GM21423 (cell line): ENCODE data around the gene DCTN4.
"Not testable (repeated sequence)": the region's sequence is repeated elsewhere in the genome, so short reads cannot be mapped to it uniquely, and the experiment has no call there.

Source experiments
- ATAC-seq: cut with Tn5 transposase; IDR thresholded peaks from one replicate; pipeline ENCODE4 v1.9.1; 2021; ENCODE audit warnings: mild to moderate bottlenecking, moderate library complexity; ENCODE audit not compliant: unreplicated experiment

Gene DCTN4

DNA sequence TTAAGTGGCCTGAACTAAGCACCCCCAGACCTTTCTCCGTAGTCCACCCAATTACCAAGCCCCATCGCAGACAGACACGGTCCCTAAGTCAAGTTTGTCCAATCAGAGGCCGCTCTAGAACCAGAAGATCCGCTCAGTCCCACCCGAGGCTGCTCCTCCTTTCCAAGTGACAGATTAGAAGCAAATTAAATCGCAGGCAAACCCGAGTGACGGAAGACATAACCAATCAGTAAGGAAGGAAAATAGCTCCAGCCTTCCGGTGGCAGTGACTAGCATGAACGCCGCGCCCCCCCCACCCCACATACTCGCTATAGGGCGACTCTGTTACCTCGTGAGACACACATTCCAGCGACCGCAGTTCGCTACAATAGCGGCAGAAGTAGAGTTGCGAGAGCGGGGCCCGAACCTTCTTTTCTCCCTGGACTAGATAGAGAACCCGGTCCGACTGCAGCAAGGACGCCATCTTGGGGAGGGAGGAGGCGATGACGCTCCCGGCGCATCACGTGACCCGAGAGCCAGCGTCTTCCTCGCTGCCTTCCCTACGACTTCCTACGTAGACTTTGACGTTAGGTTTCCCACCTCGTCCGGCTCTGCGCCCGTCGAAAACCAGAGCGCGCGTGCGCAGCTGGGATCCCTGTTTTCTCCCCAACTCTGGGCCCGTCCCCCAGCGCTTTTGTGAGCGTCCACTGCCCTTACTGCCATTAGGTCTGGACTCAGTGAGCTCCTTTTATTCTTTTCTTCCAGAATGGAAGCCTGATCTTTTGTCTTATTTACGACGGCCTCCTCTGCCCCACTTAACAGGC, at the start of gene DCTN4:
DCTN4 (minus strand) TSS at position 487 of the 803 bp plus-strand sequence; CDS start at position 463, 24 bp downstream.
- peak; percentile 95 for ATAC-seq

DNA sequence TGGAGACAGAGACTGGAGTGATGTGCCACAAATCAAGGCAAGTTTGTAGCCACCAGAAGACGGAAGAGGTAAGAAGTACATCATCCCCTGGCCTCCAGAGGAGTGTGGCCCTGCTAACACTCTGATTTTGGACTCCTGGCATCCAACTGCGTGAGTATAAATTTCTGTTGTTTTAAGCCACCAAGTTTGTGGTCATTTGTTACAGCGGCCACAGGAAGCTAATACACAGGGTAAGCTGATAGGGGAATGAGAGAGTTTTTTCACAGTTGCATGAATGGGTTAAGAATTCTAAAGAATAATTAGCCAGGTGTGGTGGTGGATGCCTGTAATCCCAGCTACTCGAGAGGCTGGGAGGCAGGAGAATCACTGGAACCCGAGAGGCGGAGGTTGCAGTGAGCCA, 45.6 kb upstream of the DCTN4 start:
- no peak for ATAC-seq

DNA sequence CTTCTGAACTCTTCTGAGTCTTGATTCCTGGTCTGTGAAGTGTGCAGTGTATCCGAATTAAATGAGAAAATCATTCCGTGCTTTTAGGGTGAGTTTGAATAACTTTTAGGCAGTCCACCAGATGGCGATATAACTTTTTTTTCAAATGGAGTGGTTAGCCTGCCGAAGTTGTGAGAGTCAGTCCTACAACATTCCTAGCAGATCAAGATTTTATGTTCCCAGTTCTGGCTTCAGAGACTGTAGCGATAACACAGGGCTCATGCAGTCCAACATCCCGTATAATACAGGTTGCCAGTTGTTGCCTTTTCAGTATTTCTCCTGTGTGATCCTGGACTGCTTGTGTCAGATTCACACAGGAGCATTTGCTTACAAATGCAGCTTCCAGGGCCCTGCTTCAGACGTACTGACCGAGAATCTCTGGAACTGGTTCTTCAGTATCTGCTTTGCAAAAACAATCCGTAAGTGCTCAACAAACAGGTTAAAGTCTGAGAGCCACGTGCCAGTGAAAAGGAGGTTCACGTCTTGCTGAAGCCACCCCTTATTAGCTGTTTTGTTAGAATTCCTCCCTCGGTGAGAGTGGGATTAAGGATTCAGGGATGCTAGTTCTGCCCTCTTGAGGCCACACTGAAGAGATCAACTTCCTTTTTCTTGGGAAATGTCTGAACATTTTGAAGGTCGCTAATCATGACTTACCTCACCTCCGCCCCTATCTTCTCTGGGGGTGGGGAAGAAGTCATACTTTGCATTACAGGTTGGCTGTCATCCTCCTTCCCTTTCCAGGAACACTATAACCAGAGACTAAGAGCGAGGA, 42.5 kb upstream of the DCTN4 start:
- no peak for ATAC-seq

DNA sequence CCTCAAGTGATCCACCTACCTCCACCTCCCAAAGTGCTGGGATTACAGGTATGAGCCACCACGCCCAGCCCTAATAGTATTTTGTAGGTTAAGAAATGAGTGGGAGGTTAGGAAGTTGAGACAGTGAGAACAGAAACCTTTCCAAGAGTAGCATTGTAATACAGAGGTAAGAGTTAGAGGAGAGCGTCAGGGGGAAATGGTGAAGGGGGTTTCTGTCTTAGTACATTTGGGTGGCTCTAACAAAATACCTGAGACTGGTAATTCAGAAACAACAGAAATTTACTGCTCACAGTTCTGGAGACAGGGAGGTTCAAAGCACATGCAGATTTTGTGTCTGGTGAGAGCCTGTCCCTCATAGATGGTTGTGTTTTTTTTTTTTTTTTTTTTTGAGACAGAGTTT, 38.6 kb upstream of the DCTN4 start:
- no peak for ATAC-seq

DNA sequence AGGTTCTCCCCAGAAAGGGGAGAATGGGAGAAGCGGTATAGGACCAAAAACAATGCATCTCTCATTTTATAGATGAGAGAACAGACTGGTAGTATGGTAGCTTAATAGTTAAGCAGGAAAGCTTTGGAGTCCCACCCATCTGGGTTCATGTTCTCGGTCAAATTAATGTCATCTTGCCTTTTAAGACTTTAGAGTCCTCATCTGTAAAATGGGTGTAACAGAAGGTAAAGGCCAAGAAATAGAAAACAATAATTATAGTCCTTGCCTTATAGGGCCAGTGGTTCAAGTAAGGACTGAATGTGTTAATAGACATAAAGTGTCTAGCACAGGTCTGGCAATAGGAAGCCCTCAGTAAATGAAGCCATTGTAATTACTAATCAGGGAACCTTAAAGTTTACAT, 36.1 kb upstream of the DCTN4 start:
- no peak for ATAC-seq

DNA sequence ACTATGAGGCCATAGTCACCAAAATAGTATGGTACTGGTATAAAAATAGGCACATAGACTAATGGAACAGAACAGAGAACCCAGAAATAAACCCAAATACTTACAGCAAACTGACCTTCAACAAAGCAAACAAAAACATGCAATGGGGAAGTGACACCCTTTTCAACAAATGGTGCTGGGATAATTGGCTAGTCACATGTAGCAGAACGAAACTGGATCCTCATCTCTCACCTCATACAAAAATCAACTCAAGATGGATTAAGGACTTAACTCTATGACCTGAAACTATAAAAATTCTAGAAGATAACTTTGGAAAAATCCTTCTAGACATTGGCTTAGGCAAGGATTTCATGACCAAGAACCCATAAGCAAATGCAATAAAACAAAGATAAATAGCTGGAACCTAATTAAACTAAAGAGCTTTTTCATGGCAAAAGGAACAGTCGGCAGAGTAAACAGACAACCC, 34.6 kb upstream of the DCTN4 start:
- not testable (repeated sequence) for ATAC-seq

DNA sequence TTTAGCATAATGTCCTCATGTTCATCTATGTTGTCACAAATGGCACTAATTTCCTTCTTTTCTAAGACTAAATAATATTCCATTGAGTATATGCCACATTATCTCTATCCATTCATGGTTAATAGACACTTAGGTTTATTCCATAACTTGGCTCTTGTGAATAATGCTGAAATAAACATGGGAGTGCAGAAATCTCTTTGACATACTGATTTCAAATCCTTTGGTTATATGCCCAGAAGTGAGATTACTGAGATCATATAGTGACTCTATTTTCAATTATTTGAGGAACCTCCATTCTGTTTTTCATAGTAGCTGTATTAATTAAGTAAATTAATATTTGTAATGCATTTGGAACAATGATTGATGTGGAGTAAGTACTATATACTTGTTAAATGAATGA, 32.7 kb upstream of the DCTN4 start:
- ATAC-seq = no peak

DNA sequence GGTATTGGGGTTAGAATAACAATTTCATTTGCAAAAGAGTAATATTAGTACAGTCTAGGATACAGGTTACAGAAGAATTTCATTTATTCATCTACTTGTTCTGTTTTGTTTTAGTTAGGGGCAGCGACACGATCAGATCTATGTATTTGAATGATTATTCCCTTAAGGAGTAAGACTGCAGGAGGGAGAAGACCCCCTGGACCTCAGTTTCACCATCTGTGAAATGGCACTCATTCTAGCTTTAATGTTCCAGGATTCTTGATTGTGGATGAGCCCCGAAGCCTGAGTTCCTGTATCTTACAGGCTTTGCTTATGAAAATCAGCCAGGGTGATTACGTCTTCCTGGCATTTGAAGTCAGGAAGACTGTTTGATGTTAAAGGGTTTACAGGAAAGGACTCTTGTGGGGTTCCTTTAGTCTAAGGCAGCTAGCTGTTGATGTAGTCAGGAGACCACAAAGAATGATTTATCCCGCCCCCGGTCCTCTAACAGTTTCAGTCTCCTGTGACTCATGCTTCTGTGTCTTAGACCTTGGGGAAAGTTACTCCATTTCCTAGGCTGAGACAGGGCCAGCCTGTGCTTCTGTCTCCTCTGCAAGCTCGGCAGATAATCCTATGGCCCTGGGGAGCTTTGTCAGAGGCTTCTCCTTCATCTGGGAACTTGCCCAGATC, 31.3 kb upstream of the DCTN4 start:
- ATAC-seq = peak; percentile 96

DNA sequence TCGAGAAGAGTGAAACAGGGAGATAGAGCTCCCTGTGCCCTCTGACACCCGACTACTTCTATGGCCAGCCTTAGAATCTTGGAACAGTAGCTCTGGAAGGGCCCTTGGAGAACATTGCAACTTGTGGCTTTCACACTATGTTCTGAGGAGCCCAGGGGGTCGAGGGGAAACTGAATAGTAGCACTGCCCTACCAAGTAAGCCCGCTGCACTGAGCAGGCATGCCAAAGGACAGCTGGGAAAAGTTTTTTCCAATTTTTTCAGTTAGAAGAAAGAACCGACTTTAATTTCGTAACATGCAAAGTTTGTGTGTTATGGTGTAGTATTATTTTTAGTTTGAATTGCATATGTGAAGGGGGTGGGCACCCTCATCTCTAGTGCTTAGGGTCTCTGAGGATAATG, 30.6 kb upstream of the DCTN4 start:
- no peak for ATAC-seq

DNA sequence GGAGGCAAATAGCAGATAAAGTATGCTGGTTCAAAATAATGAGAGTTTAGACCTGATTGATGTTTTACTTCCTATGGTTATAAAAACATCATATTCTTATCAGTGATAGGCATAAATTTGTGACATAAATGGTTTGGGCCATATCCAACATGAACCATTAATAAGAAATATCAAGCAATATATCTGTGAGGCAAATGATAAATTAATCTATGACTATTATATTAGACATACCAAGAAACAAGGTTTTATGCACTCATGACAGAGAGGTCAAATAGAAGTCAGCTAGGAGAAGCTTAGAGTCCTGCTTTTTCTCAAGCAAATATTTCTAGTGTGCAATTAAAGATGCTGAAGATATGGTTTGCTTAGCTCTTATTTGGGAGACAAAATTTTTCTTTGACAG, 30.2 kb upstream of the DCTN4 start:
- no peak for ATAC-seq

DNA sequence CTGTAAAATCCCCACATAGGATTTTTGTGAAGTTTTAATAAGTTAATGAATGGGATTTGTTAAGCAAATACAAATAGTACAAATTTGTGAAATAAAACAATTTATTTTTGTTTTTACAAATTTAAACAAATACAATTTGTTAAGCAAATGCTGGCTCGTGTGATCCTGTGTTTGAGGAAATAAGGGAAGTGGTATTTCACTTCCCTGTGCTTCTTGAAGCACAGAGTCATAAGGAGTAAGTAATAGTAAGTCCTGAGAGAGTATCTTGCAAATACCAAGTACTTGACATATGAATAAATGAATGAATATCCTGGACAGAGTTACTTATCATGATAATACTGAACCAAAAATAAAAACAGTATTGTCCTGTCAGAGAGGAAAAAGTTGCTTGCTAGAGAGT, 28.8 kb upstream of the DCTN4 start:
- ATAC-seq = no peak

DNA sequence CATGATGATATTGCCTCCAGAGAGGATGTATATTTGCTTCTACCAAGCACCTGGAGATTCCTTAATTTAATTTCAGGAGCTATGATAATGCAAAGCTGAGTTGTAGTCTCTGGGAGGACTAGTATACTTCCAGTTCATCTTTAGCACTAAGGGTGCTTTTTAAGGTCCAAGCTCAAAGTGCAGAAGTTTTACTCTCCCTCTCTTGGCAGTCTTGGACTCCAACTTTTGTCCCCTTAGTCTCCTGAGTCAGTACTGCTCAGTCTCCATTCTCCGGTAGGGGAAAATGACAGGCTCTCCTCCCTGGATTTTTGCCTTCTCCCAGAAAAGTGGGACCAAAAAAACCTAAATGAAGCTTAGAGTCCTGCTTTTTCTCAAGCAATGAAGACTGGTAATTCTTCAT, 28.1 kb upstream of the DCTN4 start:
- no peak for ATAC-seq

DNA sequence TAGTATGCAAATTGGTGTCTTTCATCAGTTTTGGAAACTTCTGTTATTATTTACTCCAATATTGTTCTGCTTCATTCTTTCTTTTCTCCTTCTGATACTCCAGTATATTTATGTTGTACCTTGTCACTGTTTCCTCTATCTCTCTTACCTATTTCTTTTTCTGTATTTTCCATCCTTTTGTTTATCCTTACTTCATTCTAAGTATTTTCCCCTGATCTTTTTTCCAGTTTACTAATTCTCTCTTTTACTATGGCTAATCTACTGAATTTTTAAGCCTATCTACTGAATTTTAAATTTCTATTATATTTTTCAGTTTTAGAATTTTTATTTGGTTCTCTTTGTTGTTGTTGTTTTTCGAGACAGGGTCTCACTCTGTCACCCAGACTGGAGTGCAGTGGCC, 27.1 kb upstream of the DCTN4 start:
- no peak for ATAC-seq

DNA sequence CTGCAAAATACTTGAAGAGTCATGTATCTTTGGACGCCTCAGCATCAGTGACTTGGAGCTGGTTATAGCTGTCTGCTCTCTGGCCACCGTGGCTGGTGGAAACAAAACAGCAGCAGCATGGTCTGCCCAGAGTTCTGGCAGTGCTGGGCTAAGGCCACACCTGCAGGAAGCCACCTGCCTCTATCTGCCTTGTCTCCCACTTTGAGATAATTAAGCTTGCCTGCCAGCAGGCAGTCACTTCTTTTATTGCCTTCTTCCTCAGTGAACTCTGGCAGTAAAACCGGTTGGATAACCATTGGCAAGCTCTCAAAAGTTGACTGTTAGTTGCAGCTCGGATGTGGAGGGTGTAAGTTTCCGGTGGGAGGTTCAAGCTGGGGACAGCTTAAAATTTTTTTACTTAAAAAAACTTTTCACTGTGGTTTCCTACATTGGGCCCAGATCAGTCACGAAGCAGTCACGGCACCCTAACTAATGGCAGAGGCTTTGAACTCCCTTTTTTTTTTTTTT, 24.7 kb upstream of the DCTN4 start:
- peak; percentile 47 for ATAC-seq

DNA sequence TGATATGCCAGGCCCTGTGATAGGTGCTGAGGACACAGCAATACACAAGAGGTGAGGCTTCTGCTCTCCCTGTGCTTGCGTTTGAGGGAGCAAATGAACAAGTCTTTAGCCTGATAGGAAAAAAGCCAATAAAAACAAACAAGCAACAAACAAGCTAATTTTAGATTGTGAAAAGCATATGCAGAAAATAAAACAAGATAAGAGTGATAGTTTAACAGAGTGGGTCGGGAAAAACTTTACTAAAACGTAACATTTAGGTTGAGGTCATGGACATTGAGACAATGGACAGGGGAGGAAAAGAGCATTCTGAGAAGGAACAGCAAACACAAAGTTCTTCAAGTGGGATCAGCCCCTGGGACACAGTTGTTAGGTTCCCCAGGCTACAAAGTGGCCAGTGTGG, 24.0 kb upstream of the DCTN4 start:
- no peak for ATAC-seq

DNA sequence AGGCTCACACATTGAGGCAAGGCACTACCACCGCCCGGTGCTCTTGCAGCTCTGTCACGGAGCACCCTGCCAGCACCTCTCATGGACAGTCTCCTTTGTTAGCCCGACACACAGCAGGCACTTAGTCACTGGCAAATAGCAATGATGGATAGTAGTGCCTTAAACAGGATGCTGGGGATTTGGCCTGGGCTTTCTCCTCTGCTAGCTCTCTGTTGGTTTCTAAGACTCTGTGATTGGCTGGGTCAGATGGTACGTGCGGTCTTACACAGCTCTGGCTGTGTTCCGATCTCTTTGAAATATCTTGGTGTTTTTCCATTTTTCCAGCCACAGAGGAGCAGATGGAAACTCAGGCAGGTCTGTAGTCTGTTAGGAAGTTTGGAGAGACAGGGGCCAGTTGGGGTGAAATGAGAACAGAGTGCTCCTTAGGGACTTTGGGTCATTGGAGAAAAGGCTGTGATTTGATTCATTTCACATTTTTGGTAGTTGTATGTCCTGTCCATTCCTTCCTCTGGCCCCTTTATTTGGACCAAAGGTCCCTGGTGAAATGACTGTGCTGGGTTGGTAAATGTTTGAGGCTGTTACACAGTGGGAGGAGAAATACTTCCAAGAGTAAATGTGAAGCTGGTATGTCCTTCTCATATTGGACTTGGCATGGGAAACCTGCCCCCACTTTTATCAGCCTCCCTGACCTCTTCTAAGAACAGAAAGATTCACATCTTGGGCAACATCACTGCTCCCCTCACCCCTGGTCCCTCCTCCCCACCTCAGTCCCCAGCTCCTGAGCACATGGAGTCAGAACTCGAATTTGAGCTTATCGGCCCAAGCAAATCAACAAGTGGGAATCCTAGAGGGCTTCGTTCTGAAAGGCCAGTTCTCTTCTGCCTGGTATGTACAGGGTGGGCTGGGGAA, 23.1 kb upstream of the DCTN4 start:
- no peak for ATAC-seq

DNA sequence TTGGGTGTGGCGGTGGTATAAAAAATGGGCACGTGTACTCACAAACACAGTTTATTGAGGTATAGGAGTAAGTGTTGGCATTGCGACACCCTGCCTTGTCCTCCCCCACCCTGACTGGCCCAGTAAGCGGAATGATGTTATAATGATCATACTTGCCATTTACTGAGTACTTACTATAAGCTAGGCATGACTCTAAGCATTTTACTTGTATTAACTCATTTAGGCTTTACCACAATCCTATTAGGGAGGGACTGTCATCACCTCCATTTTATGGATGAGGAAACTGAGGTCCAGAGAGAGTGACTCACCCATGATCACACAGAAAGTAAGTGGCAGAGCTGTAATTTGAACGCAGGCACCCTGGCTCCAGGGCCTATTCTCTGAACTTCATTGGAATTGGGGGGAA, 22.0 kb upstream of the DCTN4 start:
- ATAC-seq = no peak

DNA sequence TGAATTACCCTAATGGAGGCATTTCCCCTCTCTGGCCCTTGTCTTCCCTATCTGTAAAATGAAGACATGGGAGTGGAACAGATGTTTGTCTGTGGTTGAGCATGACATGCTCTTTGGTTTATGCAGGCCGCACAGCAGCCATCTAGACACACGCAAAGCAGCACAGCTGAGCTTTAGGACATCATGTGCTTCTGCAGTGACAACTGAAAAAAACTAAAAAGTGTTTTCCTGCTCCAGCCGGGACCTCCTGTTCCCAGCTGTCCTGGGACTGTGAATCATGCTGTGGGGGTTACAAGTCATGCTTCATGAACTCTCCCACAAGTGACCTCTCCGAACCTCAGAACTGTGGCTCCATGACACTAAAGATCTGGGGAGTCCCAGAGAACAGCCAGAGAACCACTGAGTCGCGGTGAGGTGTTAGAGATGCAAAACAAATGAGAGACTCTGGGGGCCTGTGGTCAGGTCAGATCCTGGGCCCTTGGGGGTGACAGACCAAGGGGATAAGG, 21.4 kb upstream of the DCTN4 start:
- ATAC-seq = peak; percentile 55

DNA sequence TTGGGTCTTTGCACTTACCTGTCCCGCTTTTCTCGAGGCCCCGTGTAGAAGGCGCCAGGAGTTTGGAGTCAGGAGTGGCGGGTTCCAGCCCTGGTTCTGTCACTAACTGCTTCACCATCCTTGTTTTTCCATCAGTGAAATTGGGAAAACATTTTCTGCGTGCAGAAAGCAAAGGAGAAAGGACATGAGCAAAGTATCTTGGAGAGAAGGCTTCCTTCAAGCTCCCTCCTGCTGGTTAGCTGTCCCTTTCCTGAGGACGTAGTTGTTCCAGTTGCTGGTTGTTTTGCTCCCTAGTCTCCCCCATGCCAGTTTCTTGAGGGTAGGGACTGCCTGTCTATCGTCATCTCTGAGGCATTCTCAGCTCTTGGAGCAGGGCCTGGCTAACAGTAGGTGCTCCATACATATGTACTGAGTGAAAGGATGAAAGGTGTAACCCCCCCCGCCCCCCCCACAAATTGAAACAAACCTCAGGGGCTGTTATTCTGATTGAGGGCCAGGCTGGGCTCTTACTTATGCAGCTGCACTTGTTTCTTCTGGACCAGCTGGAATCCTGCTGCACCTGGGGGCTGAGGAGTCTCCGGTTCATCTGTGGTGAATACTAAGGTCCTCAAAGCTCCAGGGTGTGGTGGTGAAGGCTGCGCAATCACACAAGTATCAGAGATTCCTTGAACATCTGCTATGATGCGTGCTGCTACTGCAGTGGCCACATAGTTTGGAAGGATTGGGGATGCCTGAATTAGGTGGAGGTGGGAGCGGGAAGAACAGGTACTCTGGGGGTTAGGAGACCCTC, 20.8 kb upstream of the DCTN4 start:
- no peak for ATAC-seq
